PC-3 (cell line): ENCODE results near the gene SORL1. TPM values are rescaled to one million over a fixed set of nuclear protein-coding genes. Genes with fewer than 3 reads are reported as not detected.

Experiments used
- ATAC-seq: fragments of 200-7000 bp; cut with Tn5 transposase; 2 replicates; pipeline ENCODE4 v1.9.1; 2020; ENCODE audit warnings: mild to moderate bottlenecking, moderate library complexity
- BruUV-seq: library from RNA; stranded (reverse); fragments of 400-500 nt; replicated peaks from 2 replicates; lab custom pipeline; 2021; lab: Mats Ljungman, UMichigan
- CTCF ChIA-PET: fragments of 300-600 bp; sonication (Branson Sonifier 250); formaldehyde crosslinking; loops from one replicate; lab custom pipeline; 2022; ENCODE audit warnings: antibody characterized with exemption; lab: Charles Lee
- POLR2A ChIA-PET: fragments of 300-600 bp; sonication (Branson Sonifier 250); formaldehyde crosslinking; loops from one replicate; lab custom pipeline; 2022; ENCODE audit warnings: antibody characterized with exemption; ENCODE audit not compliant: unreplicated experiment; lab: Charles Lee
- DNase-seq: peaks from one replicate; pipeline ENCODE4 v3.0.0-alpha.2; 2015
- H2AFZ ChIP-seq: fragments of 300-600 bp; sonication (generic); 2 replicates; pipeline ENCODE4 v1.6.0; 2016; ENCODE audit warnings: antibody characterized with exemption, low read length
- H3F3A ChIP-seq: fragments of 300-600 bp; sonication (generic); one replicate; pipeline ENCODE4 v1.6.0; 2017; ENCODE audit warnings: antibody characterized with exemption, low read length, control low read depth, mild to moderate bottlenecking; ENCODE audit not compliant: unreplicated experiment
- H3K27ac ChIP-seq: fragments of 300-600 bp; sonication (generic); 2 replicates; pipeline ENCODE4 v1.5.1; 2016; ENCODE audit warnings: mild to moderate bottlenecking, low read length
- H3K27me3 ChIP-seq: fragments of 300-600 bp; sonication (generic); 2 replicates; pipeline ENCODE4 v1.6.1; 2016; ENCODE audit warnings: low read length, mixed read lengths
- H3K36me3 ChIP-seq: fragments of 300-600 bp; sonication (generic); 2 replicates; pipeline ENCODE4 v1.6.1; 2016; ENCODE audit warnings: low read depth, mixed run types, low read length, mixed read lengths
- H3K4me1 ChIP-seq: fragments of 300-600 bp; sonication (generic); 2 replicates; pipeline ENCODE4 v1.5.1; 2016; ENCODE audit warnings: low read length; ENCODE audit not compliant: insufficient read depth
- H3K4me2 ChIP-seq: fragments of 300-600 bp; sonication (generic); 2 replicates; pipeline ENCODE4 v1.6.0; 2016; ENCODE audit warnings: low read length
- H3K4me3 ChIP-seq: fragments of 300-600 bp; sonication (generic); 2 replicates; pipeline ENCODE4 v1.5.1; 2016; ENCODE audit warnings: mild to moderate bottlenecking, low read length, mixed read lengths
- H3K79me2 ChIP-seq: fragments of 300-600 bp; sonication (generic); 2 replicates; pipeline ENCODE4 v1.6.1; 2017; ENCODE audit warnings: low read length, mixed read lengths
- H3K9ac ChIP-seq: fragments of 300-600 bp; sonication (generic); 2 replicates; pipeline ENCODE4 v1.6.0; 2016; ENCODE audit warnings: mild to moderate bottlenecking, low read length
- H3K9me2 ChIP-seq: fragments of 300-600 bp; sonication (generic); replicated peaks from 2 replicates; pipeline ENCODE4 v1.6.1; 2016; ENCODE audit warnings: mixed run types, low read length, mixed read lengths
- H3K9me3 ChIP-seq: fragments of 300-600 bp; sonication (generic); 2 replicates; pipeline ENCODE4 v1.6.1; 2016; ENCODE audit warnings: low read length, mixed read lengths
- H4K20me1 ChIP-seq: fragments of 300-600 bp; sonication (generic); 2 replicates; pipeline ENCODE4 v1.6.1; 2016; ENCODE audit warnings: low read length, mixed read lengths
- EZH2 ChIP-seq: fragments of 300-600 bp; sonication (generic); IDR thresholded peaks from one replicate; pipeline ENCODE4 v1.6.1; 2017; ENCODE audit warnings: antibody characterized with exemption, mild to moderate bottlenecking, low read length; ENCODE audit not compliant: unreplicated experiment
- EZH2phosphoT487 ChIP-seq: fragments of 300-600 bp; sonication (generic); IDR thresholded peaks from 2 replicates; pipeline ENCODE4 v1.6.1; 2018; ENCODE audit warnings: mild to moderate bottlenecking, antibody characterized with exemption, low read length, borderline replicate concordance
- intact Hi-C: fragments of 100-400 bp; cut with micrococcal nuclease; formaldehyde crosslinking; loops from 2 replicates; pipeline ENCODE4 v1.9.0; 2023
- total RNA-seq: library from RNA; depleted of rRNA; stranded (reverse); fragments of >200 nt; gene quantifications from 2 replicates; pipeline ENCODE4 v1.2.3, GENCODE V29; 2014
- TF ChIP-seq, protein P1 (sequence below): fragments of 300-600 bp; sonication (generic); conservative IDR thresholded peaks from 2 replicates; pipeline ENCODE4 v1.5.1; 2017; ENCODE audit warnings: antibody characterized with exemption, low read depth, mild to moderate bottlenecking, low read length

SORL1 gene
- total RNA-seq, 1 experiment from 2014 or later: 53.7 TPM

DNA sequence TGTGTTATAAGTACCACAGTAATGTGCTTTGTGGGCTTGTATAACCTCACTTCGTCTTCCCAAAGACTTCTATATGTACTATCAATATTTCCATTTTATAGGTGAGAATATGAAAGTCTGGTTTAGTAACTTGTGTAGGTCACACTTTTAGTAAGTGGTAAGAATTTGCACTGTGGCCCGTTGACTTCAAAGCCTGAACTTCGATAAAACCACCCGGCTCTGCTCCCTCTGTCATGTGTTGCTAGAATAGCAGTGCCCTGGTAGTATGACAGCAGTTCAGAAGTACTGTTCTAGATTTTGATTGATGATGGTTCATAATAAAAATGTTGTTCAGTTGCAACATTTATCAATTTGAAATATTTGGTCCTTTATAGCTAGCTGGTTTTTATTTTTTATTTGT, 110.9 kb downstream of the SORL1 start:
- intact Hi-C loops: no loop called here
- no peaks in the 10 kb centered on the region for H4K20me1 ChIP-seq
- H3K9me2 ChIP-seq: no peaks in the 10 kb centered on the region
- no peak overlapping the region for H3K27ac ChIP-seq
- ChIA-PET CTCF (no interaction called here), POLR2A (no interaction called here)
- ATAC-seq: no peak
- H3K4me1 ChIP-seq: peaks cover 6% of the 10 kb centered on the region; the same call in 1 of the 2 replicates
- no peak overlapping the region for H3K4me2 ChIP-seq
- TF ChIP-seq, protein P1, sequence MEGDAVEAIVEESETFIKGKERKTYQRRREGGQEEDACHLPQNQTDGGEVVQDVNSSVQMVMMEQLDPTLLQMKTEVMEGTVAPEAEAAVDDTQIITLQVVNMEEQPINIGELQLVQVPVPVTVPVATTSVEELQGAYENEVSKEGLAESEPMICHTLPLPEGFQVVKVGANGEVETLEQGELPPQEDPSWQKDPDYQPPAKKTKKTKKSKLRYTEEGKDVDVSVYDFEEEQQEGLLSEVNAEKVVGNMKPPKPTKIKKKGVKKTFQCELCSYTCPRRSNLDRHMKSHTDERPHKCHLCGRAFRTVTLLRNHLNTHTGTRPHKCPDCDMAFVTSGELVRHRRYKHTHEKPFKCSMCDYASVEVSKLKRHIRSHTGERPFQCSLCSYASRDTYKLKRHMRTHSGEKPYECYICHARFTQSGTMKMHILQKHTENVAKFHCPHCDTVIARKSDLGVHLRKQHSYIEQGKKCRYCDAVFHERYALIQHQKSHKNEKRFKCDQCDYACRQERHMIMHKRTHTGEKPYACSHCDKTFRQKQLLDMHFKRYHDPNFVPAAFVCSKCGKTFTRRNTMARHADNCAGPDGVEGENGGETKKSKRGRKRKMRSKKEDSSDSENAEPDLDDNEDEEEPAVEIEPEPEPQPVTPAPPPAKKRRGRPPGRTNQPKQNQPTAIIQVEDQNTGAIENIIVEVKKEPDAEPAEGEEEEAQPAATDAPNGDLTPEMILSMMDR: no peak
- TF ChIP-seq EZH2phosphoT487: no peak
- TF ChIP-seq EZH2: no peak
- H3K36me3 ChIP-seq: peaks cover 24% of the 10 kb centered on the region
- no peaks in the 10 kb centered on the region for H3K27me3 ChIP-seq
- H3K4me3 ChIP-seq: no peak overlapping the region
- no peaks in the 10 kb centered on the region for H3K79me2 ChIP-seq
- no peaks in the 10 kb centered on the region for H3K9me3 ChIP-seq
- no peak overlapping the region for H3K9ac ChIP-seq
- no peak overlapping the region for H2AFZ ChIP-seq
- no peaks in the 10 kb centered on the region for H3F3A ChIP-seq
- DNase-seq: no peak
- no TSS peak for BruUV-seq

DNA sequence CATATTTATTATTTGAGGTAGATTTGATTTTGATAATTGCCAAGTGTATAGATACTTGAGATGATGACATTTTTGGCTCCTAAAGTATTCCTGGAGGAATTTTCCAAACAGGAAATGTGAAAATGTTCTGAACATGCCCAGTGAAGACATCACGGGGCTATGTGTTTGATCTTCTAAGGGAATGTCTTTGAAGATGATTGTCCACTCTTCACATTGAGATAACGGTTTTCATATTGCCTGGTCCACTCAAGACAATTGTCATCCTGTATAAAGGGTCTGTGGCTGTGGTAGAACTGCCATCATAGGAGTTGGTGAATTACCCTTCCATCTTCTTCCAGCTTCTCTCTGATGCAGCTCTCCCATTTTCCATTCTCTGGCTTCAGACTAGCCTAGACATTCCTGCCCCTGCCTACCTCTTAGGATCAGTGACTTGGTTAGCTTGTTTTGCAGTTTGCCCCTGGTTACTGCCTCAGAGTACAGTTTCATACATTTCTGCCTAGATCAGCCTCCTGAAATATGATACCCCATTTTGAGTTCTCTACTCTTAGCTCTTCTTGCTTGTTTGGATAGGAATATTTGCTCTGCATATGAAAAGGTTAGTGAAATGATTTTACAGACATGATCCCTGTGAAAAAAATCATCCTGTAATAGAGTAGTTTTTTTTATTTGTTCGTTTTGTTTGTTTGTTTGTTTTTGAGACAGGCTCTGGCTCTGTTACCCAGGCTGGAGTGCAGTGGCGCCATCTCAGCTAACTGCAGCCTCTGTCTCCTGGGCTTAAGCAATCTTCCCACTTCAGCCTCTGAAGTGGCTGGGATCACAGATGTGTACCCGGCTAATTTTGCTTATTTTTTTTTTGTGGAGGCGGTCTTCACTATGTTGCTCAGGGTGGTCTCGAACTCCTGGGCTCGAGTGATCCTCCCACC, 112.0 kb downstream of the SORL1 start:
- ChIA-PET POLR2A (no interaction called here), CTCF (interaction anchor here (0.5 kb wide), 1 partner anchor 28 kb away, joined by 4 read pairs; no protein-coding TSS in a partner anchor)
- H2AFZ ChIP-seq: no peak overlapping the region
- peaks cover 6% of the 10 kb centered on the region; the same call in 1 of the 2 replicates for H3K4me1 ChIP-seq
- H3K4me3 ChIP-seq: no peak overlapping the region
- H3K27ac ChIP-seq: no peak overlapping the region
- no peaks in the 10 kb centered on the region for H3F3A ChIP-seq
- no peaks in the 10 kb centered on the region for H4K20me1 ChIP-seq
- BruUV-seq: no TSS peak
- no peak overlapping the region for H3K9ac ChIP-seq
- ATAC-seq (peak; percentile 48), DNase-seq (no peak)
- H3K9me3 ChIP-seq: no peaks in the 10 kb centered on the region
- TF ChIP-seq EZH2phosphoT487: no peak
- no peak for TF ChIP-seq EZH2
- TF ChIP-seq, protein P1: no peak
- no peaks in the 10 kb centered on the region for H3K9me2 ChIP-seq
- peaks cover 17% of the 10 kb centered on the region for H3K36me3 ChIP-seq
- no peak overlapping the region for H3K4me2 ChIP-seq
- no peaks in the 10 kb centered on the region for H3K79me2 ChIP-seq
- no peaks in the 10 kb centered on the region for H3K27me3 ChIP-seq
- intact Hi-C loops: no loop called here
